Liver (tissue), 9 donors: ENCODE results near the gene DCLRE1A. TPM values are rescaled to one million over a fixed set of nuclear protein-coding genes. Genes with fewer than 3 reads are reported as not detected.

ENCODE experiments used
- DNase-seq: peaks from one replicate; pipeline ENCODE4 v3.0.0-alpha.2; 2017; ENCODE audit warnings: low spot score
- H3K27ac ChIP-seq, 2 donors: one replicate each; pipeline ENCODE4 v1.7.0; 2013; ENCODE audit warnings: inconsistent platforms in 2 of 2, low read length in 2 of 2, control low read depth in 1 of 2, low read depth in 1 of 2, mild to moderate bottlenecking in 1 of 2
- H3K27me3 ChIP-seq, 4 donors: one replicate each; pipeline versions ENCODE4 v1.6.1 to v1.7.0; 2013; ENCODE audit warnings: low read length in 3 of 4, inconsistent platforms in 1 of 4, mild to moderate bottlenecking in 1 of 4, moderate library complexity in 1 of 4; ENCODE audit not compliant: control insufficient read depth in 4 of 4, insufficient read depth in 4 of 4
- H3K36me3 ChIP-seq, 4 donors: one replicate each; pipeline versions ENCODE4 v1.6.1 to v1.7.0; 2013; ENCODE audit warnings: low read length in 3 of 4, mild to moderate bottlenecking in 3 of 4, low read depth in 1 of 4, moderate library complexity in 1 of 4; ENCODE audit not compliant: control insufficient read depth in 4 of 4, insufficient read depth in 3 of 4
- H3K4me1 ChIP-seq, 4 donors: one replicate each; pipeline versions ENCODE4 v1.6.1 to v1.7.0; 2013; ENCODE audit warnings: low read length in 3 of 4, mild to moderate bottlenecking in 3 of 4, moderate library complexity in 1 of 4; ENCODE audit not compliant: control insufficient read depth in 4 of 4, insufficient read depth in 4 of 4
- H3K4me3 ChIP-seq, 3 donors: one replicate each; pipeline versions ENCODE4 v1.6.1 to v1.7.0; 2013; ENCODE audit warnings: low read length in 3 of 3, control low read depth in 1 of 3, low read depth in 1 of 3, mild to moderate bottlenecking in 1 of 3
- H3K9ac ChIP-seq, 2 donors: one replicate each; pipeline ENCODE4 v1.7.0; 2013; ENCODE audit warnings: low read length in 2 of 2, mild to moderate bottlenecking in 2 of 2, moderate library complexity in 2 of 2, control low read depth in 1 of 2, low read depth in 1 of 2
- H3K9me3 ChIP-seq, 4 donors: one replicate each; pipeline versions ENCODE4 v1.6.1 to v1.7.0; 2013; ENCODE audit warnings: low read length in 3 of 4; ENCODE audit not compliant: control insufficient read depth in 4 of 4
- EGR1 ChIP-seq, 2 donors: IDR thresholded peaks; 2 replicates each; pipeline ENCODE4 v1.6.1; 2016 to 2018; ENCODE audit warnings: antibody characterized with exemption in 2 of 2, low read depth in 2 of 2
- FOXA1 ChIP-seq: IDR thresholded peaks from 2 replicates; pipeline ENCODE4 v1.6.1; 2016; ENCODE audit warnings: antibody characterized with exemption
- FOXA2 ChIP-seq: IDR thresholded peaks from 2 replicates; pipeline ENCODE4 v1.6.1; 2016; ENCODE audit warnings: antibody characterized with exemption
- GABPA ChIP-seq, 2 donors: IDR thresholded peaks in 1 of 2; conservative IDR thresholded peaks in 1 of 2; 2 replicates each; pipeline ENCODE4 v1.6.1; 2016; ENCODE audit warnings: antibody characterized with exemption in 2 of 2, mild to moderate bottlenecking in 1 of 2, moderate library complexity in 1 of 2
- HNF4A ChIP-seq, 2 donors: conservative IDR thresholded peaks; 2 replicates each; pipeline ENCODE4 v1.6.1; 2016; ENCODE audit warnings: antibody characterized with exemption in 2 of 2, mild to moderate bottlenecking in 2 of 2
- HNF4G ChIP-seq: IDR thresholded peaks from 2 replicates; pipeline ENCODE4 v1.6.1; 2016; ENCODE audit warnings: antibody characterized with exemption
- JUND ChIP-seq, 2 donors: IDR thresholded peaks; 2 replicates each; pipeline ENCODE4 v1.6.1; 2016; ENCODE audit warnings: antibody characterized with exemption in 2 of 2
- NR2F2 ChIP-seq: IDR thresholded peaks from 2 replicates; pipeline ENCODE4 v1.6.1; 2016; ENCODE audit warnings: antibody characterized with exemption
- RAD21 ChIP-seq, 2 donors: IDR thresholded peaks; 2 replicates each; pipeline ENCODE4 v1.6.1; 2016; ENCODE audit warnings: antibody characterized with exemption in 2 of 2, mild to moderate bottlenecking in 2 of 2
- RXRA ChIP-seq, 2 donors: IDR thresholded peaks; 2 replicates each; pipeline ENCODE4 v1.6.1; 2017 to 2018; ENCODE audit warnings: antibody characterized with exemption in 2 of 2, mild to moderate bottlenecking in 1 of 2
- SP1 ChIP-seq: IDR thresholded peaks from 2 replicates; pipeline ENCODE4 v1.6.1; 2018; ENCODE audit warnings: antibody characterized with exemption, mild to moderate bottlenecking
- TAF1 ChIP-seq: conservative IDR thresholded peaks from 2 replicates; pipeline ENCODE4 v1.6.1; 2016; ENCODE audit warnings: antibody characterized with exemption, mild to moderate bottlenecking
- YY1 ChIP-seq: IDR thresholded peaks from 2 replicates; pipeline ENCODE4 v1.6.1; 2016; ENCODE audit warnings: antibody characterized with exemption, mild to moderate bottlenecking
- ZBTB33 ChIP-seq: IDR thresholded peaks from 2 replicates; pipeline ENCODE4 v1.6.1; 2016; ENCODE audit warnings: antibody characterized with exemption
- WGBS: extraction: QIAGEN DNeasy Blood & Tissue Kit; methylation state at CpG from one replicate; pipeline ENCODE4 v1.1.7; 2013; 5-methylcytosine and 5-hydroxymethylcytosine counted together
- polyA plus RNA-seq, 2 donors: library from polyadenylated mRNA; stranded (reverse) in 1 of 2; unstranded in 1 of 2; fragments of 200-250 nt in 1 of 2; fragments of >200 nt in 1 of 2; fragmentation: Nextera tagmentation in 1 of 2; extraction: Ambion mirVana in 1 of 2; gene quantifications; one replicate each; pipeline versions ENCODE4 v1.2.1 to v1.2.3, GENCODE V29; 2013 to 2015
- total RNA-seq, 2 donors: library from RNA; depleted of rRNA; stranded (reverse); fragments of >200 nt; gene quantifications; one replicate each; pipeline ENCODE4 v1.2.3, GENCODE V29; 2014
- TF ChIP-seq, protein P1 (sequence below): IDR thresholded peaks from 2 replicates; pipeline ENCODE4 v1.6.1; 2016; ENCODE audit warnings: antibody characterized with exemption, mild to moderate bottlenecking
- TF ChIP-seq, protein P2 (sequence below): fragments of 150-350 bp; IDR thresholded peaks from 2 replicates; pipeline ENCODE4 v1.5.1; 2017; ENCODE audit warnings: improper control_type of control experiment, low read depth, low read length; ENCODE audit not compliant: missing input control
- TF ChIP-seq, protein P3 (sequence below): IDR thresholded peaks from 2 replicates; pipeline ENCODE4 v1.6.1; 2016; ENCODE audit warnings: antibody characterized with exemption
- donor health status: healthy.
- donor health status: healthy.
- donor health status: healthy.
- donor health status: healthy.
- donor health status: healthy.

DCLRE1A gene
- total and polyA plus RNA-seq, 4 donors: 1.9 to 11.3 (median 6.4) TPM

- no peak overlapping the region for H3K4me3 ChIP-seq
- H3K4me1 ChIP-seq: no peaks in the 10 kb centered on the region
- no peak overlapping the region for H3K27ac ChIP-seq
- H3K36me3 ChIP-seq: peaks cover 0 to 14% (median 4%) of the 10 kb centered on the region in 4 donors
- no peaks in the 10 kb centered on the region for H3K9me3 ChIP-seq
- no peak for DNase-seq
- TF ChIP-seq YY1 (no peak), ZBTB33 (no peak)
- TF ChIP-seq, protein P1, sequence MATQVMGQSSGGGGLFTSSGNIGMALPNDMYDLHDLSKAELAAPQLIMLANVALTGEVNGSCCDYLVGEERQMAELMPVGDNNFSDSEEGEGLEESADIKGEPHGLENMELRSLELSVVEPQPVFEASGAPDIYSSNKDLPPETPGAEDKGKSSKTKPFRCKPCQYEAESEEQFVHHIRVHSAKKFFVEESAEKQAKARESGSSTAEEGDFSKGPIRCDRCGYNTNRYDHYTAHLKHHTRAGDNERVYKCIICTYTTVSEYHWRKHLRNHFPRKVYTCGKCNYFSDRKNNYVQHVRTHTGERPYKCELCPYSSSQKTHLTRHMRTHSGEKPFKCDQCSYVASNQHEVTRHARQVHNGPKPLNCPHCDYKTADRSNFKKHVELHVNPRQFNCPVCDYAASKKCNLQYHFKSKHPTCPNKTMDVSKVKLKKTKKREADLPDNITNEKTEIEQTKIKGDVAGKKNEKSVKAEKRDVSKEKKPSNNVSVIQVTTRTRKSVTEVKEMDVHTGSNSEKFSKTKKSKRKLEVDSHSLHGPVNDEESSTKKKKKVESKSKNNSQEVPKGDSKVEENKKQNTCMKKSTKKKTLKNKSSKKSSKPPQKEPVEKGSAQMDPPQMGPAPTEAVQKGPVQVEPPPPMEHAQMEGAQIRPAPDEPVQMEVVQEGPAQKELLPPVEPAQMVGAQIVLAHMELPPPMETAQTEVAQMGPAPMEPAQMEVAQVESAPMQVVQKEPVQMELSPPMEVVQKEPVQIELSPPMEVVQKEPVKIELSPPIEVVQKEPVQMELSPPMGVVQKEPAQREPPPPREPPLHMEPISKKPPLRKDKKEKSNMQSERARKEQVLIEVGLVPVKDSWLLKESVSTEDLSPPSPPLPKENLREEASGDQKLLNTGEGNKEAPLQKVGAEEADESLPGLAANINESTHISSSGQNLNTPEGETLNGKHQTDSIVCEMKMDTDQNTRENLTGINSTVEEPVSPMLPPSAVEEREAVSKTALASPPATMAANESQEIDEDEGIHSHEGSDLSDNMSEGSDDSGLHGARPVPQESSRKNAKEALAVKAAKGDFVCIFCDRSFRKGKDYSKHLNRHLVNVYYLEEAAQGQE: no peak
- no peak overlapping the region for H3K9ac ChIP-seq
- no peaks in the 10 kb centered on the region for H3K27me3 ChIP-seq
- 99% methylated on average over 1 of the region's 1 CpG for WGBS
Measured at GRCh38 chr10:113894581-113894980, 40.7 kb upstream of the DCLRE1A start.

- Histone ChIP-seq H3K27ac (no peak overlapping the region), H3K4me1 (no peaks in the 10 kb centered on the region), H3K36me3 (peaks cover 0 to 13% (median 4%) of the 10 kb centered on the region in 4 donors), H3K9me3 (no peaks in the 10 kb centered on the region), H3K9ac (no peak overlapping the region), H3K4me3 (no peak overlapping the region), H3K27me3 (no peaks in the 10 kb centered on the region)
- 86% methylated on average over 2 of the region's 2 CpGs for WGBS
- TF ChIP-seq FOXA2: no peak
- no peak for TF ChIP-seq NR2F2
- TF ChIP-seq SP1: no peak
- TF ChIP-seq TAF1: no peak
- TF ChIP-seq RXRA (IDR thresholded peaks at IDR 0.05): no peak
- no peak for TF ChIP-seq HNF4G
- TF ChIP-seq GABPA (IDR thresholded peaks at IDR 0.05 in 1 of 2, conservative IDR thresholded peaks at IDR 0.05 in 1 of 2): no peak
- no peak for TF ChIP-seq JUND (IDR thresholded peaks at IDR 0.05)
- no peak for DNase-seq
Measured at GRCh38 chr10:113893570-113893969, 39.7 kb upstream of the DCLRE1A start.

- no peaks in the 10 kb centered on the region for H3K9me3 ChIP-seq
- H3K27ac ChIP-seq: no peak overlapping the region
- no peaks in the 10 kb centered on the region for H3K27me3 ChIP-seq
- H3K9ac ChIP-seq: no peak overlapping the region
- WGBS: 87% methylated on average over 3 of the region's 3 CpGs
- H3K36me3 ChIP-seq: peaks cover 0 to 8% (median 2%) of the 10 kb centered on the region in 4 donors
- no peak overlapping the region for H3K4me3 ChIP-seq
- no peak for DNase-seq
- H3K4me1 ChIP-seq: no peaks in the 10 kb centered on the region
- TF ChIP-seq YY1 (no peak), JUND (IDR thresholded peaks at IDR 0.05) (no peak), EGR1 (IDR thresholded peaks at IDR 0.05; ENCODE audit: low read depth in 2 of 2) (no peak), HNF4G (no peak), FOXA1 (no peak), HNF4A (conservative IDR thresholded peaks at IDR 0.05) (no peak), FOXA2 (no peak), SP1 (no peak), RAD21 (IDR thresholded peaks at IDR 0.05) (no peak), GABPA (IDR thresholded peaks at IDR 0.05 in 1 of 2, conservative IDR thresholded peaks at IDR 0.05 in 1 of 2) (no peak)
- TF ChIP-seq, protein P2, sequence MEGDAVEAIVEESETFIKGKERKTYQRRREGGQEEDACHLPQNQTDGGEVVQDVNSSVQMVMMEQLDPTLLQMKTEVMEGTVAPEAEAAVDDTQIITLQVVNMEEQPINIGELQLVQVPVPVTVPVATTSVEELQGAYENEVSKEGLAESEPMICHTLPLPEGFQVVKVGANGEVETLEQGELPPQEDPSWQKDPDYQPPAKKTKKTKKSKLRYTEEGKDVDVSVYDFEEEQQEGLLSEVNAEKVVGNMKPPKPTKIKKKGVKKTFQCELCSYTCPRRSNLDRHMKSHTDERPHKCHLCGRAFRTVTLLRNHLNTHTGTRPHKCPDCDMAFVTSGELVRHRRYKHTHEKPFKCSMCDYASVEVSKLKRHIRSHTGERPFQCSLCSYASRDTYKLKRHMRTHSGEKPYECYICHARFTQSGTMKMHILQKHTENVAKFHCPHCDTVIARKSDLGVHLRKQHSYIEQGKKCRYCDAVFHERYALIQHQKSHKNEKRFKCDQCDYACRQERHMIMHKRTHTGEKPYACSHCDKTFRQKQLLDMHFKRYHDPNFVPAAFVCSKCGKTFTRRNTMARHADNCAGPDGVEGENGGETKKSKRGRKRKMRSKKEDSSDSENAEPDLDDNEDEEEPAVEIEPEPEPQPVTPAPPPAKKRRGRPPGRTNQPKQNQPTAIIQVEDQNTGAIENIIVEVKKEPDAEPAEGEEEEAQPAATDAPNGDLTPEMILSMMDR: no peak
- TF ChIP-seq, protein P1: no peak
- TF ChIP-seq, protein P3, sequence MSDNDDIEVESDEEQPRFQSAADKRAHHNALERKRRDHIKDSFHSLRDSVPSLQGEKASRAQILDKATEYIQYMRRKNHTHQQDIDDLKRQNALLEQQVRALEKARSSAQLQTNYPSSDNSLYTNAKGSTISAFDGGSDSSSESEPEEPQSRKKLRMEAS: no peak
Measured at GRCh38 chr10:113891476-113891875, 37.6 kb upstream of the DCLRE1A start.
